ENCODE results near the gene PLCG1.
A peak's percentile ranks its signal among the peaks of the same experiment; 100 is the strongest.

Gene PLCG1

DNA sequence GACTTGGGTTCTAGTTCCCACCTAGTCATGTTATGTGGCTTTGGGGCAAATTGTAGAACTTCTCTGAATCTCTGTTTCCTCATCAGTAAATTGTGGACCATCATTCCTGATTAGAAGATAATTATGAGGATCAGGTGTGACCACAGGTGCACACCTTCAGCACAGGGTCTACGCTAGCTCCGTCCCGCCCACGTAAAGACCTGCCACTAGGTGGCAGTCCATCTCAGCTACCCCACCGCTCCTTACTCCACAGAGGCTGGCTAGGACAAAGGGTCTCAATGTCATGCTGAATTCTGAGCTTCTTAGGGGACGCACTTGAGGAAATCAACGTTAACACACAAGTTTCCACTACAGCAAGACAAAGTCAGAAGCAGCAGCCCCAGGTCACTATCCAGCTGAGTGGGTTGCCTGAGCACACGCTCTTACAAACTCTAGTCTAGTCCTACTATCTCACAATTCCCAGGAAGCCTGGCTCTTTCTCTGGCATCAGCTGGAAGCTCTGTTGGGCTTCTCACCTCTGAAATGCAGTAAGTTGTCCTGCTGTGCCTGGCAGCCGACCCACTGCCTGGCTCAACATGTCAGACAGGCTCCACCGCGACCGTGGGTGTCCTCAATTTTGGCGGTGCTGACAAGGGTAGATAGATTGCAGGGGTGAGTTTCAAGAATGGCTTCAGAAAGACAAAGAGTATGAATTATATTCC is 2.0 kb upstream of the PLCG1 start:
- peak; percentile 78 for DNase-seq (ENCODE audit: low spot score)
- TF ChIP-seq, protein P1, sequence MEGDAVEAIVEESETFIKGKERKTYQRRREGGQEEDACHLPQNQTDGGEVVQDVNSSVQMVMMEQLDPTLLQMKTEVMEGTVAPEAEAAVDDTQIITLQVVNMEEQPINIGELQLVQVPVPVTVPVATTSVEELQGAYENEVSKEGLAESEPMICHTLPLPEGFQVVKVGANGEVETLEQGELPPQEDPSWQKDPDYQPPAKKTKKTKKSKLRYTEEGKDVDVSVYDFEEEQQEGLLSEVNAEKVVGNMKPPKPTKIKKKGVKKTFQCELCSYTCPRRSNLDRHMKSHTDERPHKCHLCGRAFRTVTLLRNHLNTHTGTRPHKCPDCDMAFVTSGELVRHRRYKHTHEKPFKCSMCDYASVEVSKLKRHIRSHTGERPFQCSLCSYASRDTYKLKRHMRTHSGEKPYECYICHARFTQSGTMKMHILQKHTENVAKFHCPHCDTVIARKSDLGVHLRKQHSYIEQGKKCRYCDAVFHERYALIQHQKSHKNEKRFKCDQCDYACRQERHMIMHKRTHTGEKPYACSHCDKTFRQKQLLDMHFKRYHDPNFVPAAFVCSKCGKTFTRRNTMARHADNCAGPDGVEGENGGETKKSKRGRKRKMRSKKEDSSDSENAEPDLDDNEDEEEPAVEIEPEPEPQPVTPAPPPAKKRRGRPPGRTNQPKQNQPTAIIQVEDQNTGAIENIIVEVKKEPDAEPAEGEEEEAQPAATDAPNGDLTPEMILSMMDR (IDR thresholded peaks at IDR 0.05; ENCODE audit: extremely low read depth, missing control alignments) = peak; percentile 56

DNA sequence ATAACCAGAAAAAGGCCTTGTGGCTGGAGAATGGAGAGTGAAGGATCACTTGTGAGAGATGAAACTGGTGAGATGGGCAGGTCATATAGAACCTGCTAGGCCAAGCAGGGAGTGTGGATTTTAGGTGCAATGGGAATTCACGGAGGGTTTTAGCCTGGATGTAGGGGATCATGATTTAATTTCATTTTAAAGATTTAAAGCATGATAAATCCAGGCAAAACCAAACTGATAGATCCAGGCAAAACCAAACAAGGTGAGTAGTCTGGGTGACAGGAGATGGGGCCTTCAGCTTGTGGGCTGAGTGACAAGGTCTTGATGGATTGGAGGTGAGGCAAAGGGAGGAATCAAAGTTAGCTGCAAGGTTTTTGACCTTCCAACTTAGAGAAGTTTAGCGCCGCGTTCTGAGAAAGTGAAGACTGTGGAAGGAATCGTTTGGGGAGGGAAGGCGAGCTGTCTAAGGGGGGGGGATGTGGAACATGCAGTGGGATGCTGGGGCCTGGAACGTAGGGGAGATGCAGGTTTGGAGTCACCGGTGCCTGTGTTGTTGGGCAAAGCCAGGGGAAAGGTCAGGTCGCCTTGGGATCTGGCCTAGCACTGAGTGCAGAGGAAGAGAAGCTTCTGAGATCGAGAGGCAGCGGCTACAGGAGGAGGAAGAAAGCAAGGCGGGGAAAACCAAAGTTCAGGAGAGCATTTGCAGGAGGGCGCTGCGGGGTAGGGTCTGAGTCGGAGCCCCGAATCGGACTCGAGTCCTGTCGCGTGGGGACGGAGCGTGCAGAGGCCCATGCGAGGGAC is 1.3 kb upstream of the PLCG1 start:
- TF ChIP-seq, protein P1 (IDR thresholded peaks at IDR 0.05; ENCODE audit: extremely low read depth, missing control alignments) = no peak
- no peak for DNase-seq (ENCODE audit: low spot score)

DNA sequence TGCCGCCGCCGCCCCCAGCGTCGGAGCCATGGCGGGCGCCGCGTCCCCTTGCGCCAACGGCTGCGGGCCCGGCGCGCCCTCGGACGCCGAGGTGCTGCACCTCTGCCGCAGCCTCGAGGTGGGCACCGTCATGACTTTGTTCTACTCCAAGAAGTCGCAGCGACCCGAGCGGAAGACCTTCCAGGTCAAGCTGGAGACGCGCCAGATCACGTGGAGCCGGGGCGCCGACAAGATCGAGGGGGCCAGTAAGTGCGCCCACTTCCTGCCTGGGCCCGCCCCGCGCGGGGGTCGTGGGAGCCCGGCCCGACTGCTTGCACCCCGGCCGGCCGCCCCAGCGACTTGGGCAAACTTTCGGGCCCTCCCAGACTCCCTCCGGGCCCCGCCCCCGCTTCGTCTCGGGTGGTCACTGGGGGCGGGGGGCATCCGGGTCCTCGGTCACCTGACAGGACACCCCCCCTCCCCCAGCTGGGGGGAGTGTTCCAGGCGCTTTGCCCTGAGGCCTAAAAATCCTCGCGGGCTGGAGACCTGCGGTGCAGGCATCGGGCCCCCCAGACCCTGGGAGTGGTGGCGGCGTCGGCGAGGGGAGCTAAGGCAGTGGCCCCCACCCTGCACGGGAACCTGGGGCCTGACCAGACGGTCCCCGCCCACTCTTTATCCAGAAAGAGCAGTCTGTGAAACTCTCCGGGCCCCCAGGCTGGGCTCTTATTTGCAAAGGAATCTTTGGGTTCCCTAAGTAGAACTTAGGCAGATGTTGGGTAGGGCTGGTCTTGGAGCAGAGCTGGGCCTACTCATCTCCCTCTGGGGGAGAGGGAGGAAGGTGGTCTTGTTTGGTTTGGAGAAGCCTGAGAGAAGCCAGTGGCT is 501 bp downstream of the PLCG1 start:
- DNase-seq (ENCODE audit: low spot score) = peak; percentile 77
- TF ChIP-seq, protein P1 (IDR thresholded peaks at IDR 0.05; ENCODE audit: extremely low read depth, missing control alignments) = no peak

DNA sequence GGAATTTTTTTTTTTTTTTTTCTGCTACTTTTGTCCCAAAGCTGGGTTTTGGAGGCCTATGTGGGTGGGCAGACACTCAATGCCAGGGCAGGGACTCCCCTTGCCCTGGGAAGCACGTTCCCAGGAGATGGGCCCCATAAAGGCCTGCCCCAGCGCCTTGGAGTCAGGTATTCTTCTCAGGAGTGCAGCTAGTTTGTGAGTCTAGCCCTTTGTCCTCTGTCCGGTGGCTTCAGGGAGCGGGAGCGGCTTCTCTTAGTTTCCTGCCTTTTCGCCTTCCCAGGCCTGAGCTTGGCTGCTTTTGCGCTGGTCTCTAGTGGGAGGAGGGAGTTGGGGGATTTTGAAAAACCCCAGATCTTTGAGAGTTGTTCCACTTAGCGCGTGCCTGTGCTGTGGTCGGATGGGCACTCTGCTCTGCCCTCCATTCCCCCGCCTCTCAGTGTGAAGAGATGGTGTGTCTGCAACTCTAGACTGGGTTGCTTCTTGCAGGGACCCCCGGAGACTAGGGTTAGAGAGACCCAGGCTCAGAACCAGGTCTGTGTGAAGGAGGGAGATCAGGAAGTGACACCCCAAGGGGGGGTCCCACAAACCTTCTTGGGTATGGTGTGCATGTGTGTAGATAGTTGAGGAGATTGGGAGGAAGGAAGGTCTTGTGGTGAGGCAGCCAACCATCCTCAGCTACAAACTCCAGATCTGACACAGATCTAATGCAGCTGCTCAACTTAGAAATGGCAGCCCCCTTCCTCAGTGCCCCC is 1.3 kb downstream of the PLCG1 start:
- TF ChIP-seq, protein P1 (IDR thresholded peaks at IDR 0.05; ENCODE audit: extremely low read depth, missing control alignments) = no peak
- peak; percentile 44 for DNase-seq (ENCODE audit: low spot score)

DNA sequence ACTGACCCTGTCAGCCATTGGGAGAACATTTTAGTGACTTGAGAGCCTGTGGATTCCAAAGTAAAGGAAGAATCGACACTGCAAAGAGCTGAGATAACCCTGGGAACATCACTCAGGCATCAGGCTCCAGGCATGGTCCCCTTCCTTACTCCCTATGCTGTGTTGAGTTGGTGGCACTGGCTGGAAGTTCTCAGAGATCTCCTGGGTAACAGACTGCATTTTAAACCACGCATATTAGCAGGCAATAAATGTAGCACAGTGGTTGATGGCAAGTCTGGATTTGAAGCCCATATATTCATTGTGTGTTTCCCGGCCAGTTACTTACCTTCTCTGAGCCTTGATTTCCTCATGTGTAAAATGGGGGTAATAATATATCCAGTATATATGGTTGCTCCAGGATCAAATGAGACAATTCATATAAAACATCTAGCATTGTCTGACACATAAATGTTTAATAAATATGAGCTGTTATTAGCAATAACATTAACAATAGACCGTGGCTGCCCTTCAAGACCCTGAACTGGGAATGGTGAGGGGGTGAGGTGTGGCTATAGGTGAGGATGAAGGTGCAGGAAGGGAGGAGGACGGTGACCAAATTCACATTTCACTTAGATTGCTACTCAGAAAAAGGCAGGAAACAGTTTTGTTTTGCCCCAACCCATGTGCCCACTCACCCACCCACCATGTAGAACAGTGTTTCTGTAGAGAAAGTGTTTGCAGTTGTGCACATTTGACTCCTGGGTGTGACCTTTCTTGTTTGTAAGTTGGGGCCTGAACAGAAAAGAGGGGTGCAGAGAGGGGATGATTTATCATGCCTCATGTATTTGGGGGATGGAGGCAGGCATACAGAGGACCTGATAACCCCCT is 2.1 kb downstream of the PLCG1 start:
- TF ChIP-seq, protein P1 (IDR thresholded peaks at IDR 0.05; ENCODE audit: extremely low read depth, missing control alignments) = no peak
- DNase-seq (ENCODE audit: low spot score) = no peak

Data from GM20000 (cell line).